A549 (cell line): ENCODE measurements around the gene KCNN2. TPM values are rescaled to one million over a fixed set of nuclear protein-coding genes. Genes with fewer than 3 reads are reported as not detected.

Source experiments
- ATAC-seq, 2 experiments: fragments of 200-7000 bp in 1 of 2; fragments of >200 bp in 1 of 2; cut with Nextera tagmentation in 1 of 2; cut with Tn5 transposase in 1 of 2; 3 replicates each; pipeline versions ENCODE4 v1.8.0 to v1.9.1; 2018 to 2020; ENCODE audit warnings: mild to moderate bottlenecking in 1 of 2, moderate library complexity in 1 of 2
- CTCF ChIA-PET: fragments of 300-600 bp; sonication (Branson Sonifier 250); formaldehyde crosslinking; extraction: SDS; loops from one replicate; lab custom pipeline; 2021; ENCODE audit warnings: antibody characterized with exemption, inconsistent platforms; lab: Yijun Ruan, JAX
- POLR2A ChIA-PET: fragments of 350-600 bp; formaldehyde crosslinking; extraction: SDS; loops from one replicate; lab custom pipeline; 2021; ENCODE audit warnings: antibody characterized with exemption, inconsistent platforms; lab: Yijun Ruan, JAX
- DNase-seq, 2 experiments: peaks; one replicate each; pipeline versions ENCODE4 v3.0.0 to v3.0.0-alpha.2; 2011 to 2016; ENCODE audit warnings: low read depth in 1 of 2, low spot score in 1 of 2
- FAIRE-seq: peaks from 2 replicates; lab custom pipeline; 2011; peaks lifted over from hg19 to GRCh38; lab: Jason Lieb, UNC
- H3K27ac ChIP-seq, 2 experiments: fragments of >200 bp; sonication (Bioruptor Twin); formaldehyde crosslinking; 3 replicates each; pipeline ENCODE4 v1.5.1; 2016 to 2017
- H3K4me1 ChIP-seq: fragments of >200 bp; sonication (Bioruptor Twin); formaldehyde crosslinking; 3 replicates; pipeline ENCODE4 v1.6.1; 2016
- H3K4me2 ChIP-seq: fragments of >200 bp; sonication (Bioruptor Twin); formaldehyde crosslinking; 3 replicates; pipeline ENCODE4 v1.6.1; 2016
- H3K4me3 ChIP-seq: fragments of >200 bp; sonication (Bioruptor Twin); formaldehyde crosslinking; 3 replicates; pipeline ENCODE4 v1.5.1; 2016
- H3K9me3 ChIP-seq: fragments of >200 bp; sonication (Bioruptor Twin); formaldehyde crosslinking; 3 replicates; pipeline ENCODE4 v1.6.1; 2016
- BCL3 ChIP-seq: fragments of >200 bp; sonication (Bioruptor Twin); formaldehyde crosslinking; IDR thresholded peaks from 3 replicates; pipeline ENCODE4 v1.6.1; 2016
- CBX8 ChIP-seq: fragments of 200-600 bp; sonication (generic); IDR thresholded peaks from 2 replicates; pipeline ENCODE4 v1.6.1; 2016
- CEBPB ChIP-seq, 2 experiments: fragments of >200 bp in 1 of 2; sonication (Bioruptor Twin) in 1 of 2; formaldehyde crosslinking in 1 of 2; IDR thresholded peaks; 2 replicates each; pipeline ENCODE4 v1.6.1; 2012 to 2016
- CHD4 ChIP-seq: fragments of 200-600 bp; sonication (generic); IDR thresholded peaks from 2 replicates; pipeline ENCODE4 v1.6.1; 2016; ENCODE audit warnings: antibody characterized with exemption, mild to moderate bottlenecking, borderline replicate concordance
- EHF ChIP-seq: fragments of 250-450 bp; sonication (Bioruptor Pico); IDR thresholded peaks from 2 replicates; pipeline ENCODE4 v1.5.0; 2020; ENCODE audit warnings: mild to moderate bottlenecking
- EP300 ChIP-seq, 2 experiments: fragments of >200 bp; sonication (Bioruptor Twin); formaldehyde crosslinking; IDR thresholded peaks; 2 replicates in 1 of 2; 3 replicates in 1 of 2; pipeline ENCODE4 v1.6.1; 2016 to 2017
- ESRRA ChIP-seq: fragments of 150-350 bp; IDR thresholded peaks from 2 replicates; pipeline ENCODE4 v1.6.1; 2014; ENCODE audit warnings: mild to moderate bottlenecking, low read length, borderline replicate concordance
- FOSL2 ChIP-seq, 2 experiments: fragments of 450-650 bp in 1 of 2; fragments of >200 bp in 1 of 2; sonication (Bioruptor Twin) in 1 of 2; formaldehyde crosslinking; IDR thresholded peaks; 2 replicates each; pipeline versions ENCODE4 v1.5.0 to v1.6.1; 2016 to 2020; ENCODE audit warnings: mild to moderate bottlenecking in 1 of 2, moderate library complexity in 1 of 2
- FOXS1 ChIP-seq: fragments of 250-450 bp; sonication (Bioruptor Pico); IDR thresholded peaks from 2 replicates; pipeline ENCODE4 v1.5.0; 2020; ENCODE audit warnings: mild to moderate bottlenecking, moderate library complexity
- HEYL ChIP-seq: fragments of 250-450 bp; sonication (Bioruptor Pico); IDR thresholded peaks from 2 replicates; pipeline ENCODE4 v1.8.0; 2021; ENCODE audit warnings: mild to moderate bottlenecking, moderate library complexity
- HOXA7 ChIP-seq: fragments of 250-450 bp; sonication (Bioruptor Pico); IDR thresholded peaks from 2 replicates; pipeline ENCODE4 v1.5.0; 2020; ENCODE audit warnings: mild to moderate bottlenecking, moderate library complexity
- HOXB5 ChIP-seq: fragments of 250-450 bp; sonication (Bioruptor Pico); IDR thresholded peaks from 2 replicates; pipeline ENCODE4 v1.5.0; 2020; ENCODE audit warnings: mild to moderate bottlenecking, moderate library complexity
- JUN ChIP-seq, 2 experiments: fragments of >200 bp; sonication (Bioruptor Twin); formaldehyde crosslinking; IDR thresholded peaks; 2 replicates in 1 of 2; 3 replicates in 1 of 2; pipeline ENCODE4 v1.6.1; 2016 to 2017
- MAFK ChIP-seq: fragments of 450-650 bp; IDR thresholded peaks from 2 replicates; pipeline ENCODE4 v1.6.1; 2014; ENCODE audit not compliant: partially characterized antibody
- MAZ ChIP-seq: fragments of 150-350 bp; IDR thresholded peaks from 2 replicates; pipeline ENCODE4 v1.6.1; 2014; ENCODE audit warnings: antibody characterized with exemption, low read depth, low read length, borderline replicate concordance
- NFE2L2 ChIP-seq: fragments of 150-350 bp; conservative IDR thresholded peaks from 2 replicates; pipeline ENCODE4 v1.6.1; 2014; ENCODE audit warnings: low read length
- NPAS2 ChIP-seq: fragments of 250-450 bp; sonication (Bioruptor Pico); IDR thresholded peaks from 2 replicates; pipeline ENCODE4 v1.8.0; 2022; ENCODE audit warnings: mild to moderate bottlenecking, moderate library complexity, borderline replicate concordance
- PBX3 ChIP-seq: IDR thresholded peaks from 2 replicates; pipeline ENCODE4 v1.6.1; 2012
- PHF8 ChIP-seq: fragments of 200-600 bp; sonication (generic); IDR thresholded peaks from 2 replicates; pipeline ENCODE4 v1.6.1; 2016; ENCODE audit warnings: low read depth, mild to moderate bottlenecking, antibody characterized with exemption, moderate library complexity, borderline replicate concordance
- POLR2A ChIP-seq: IDR thresholded peaks from 2 replicates; pipeline ENCODE4 v1.6.1; 2012; ENCODE audit warnings: mild to moderate bottlenecking, low read length
- POLR2AphosphoS2 ChIP-seq: conservative IDR thresholded peaks from 2 replicates; pipeline ENCODE4 v1.6.1; 2012; ENCODE audit warnings: low read length, improper control_type of control experiment, inconsistent platforms
- RAD21 ChIP-seq, 2 experiments: fragments of >200 bp in 1 of 2; sonication (Bioruptor Twin) in 1 of 2; formaldehyde crosslinking in 1 of 2; IDR thresholded peaks in 1 of 2; conservative IDR thresholded peaks in 1 of 2; 2 replicates in 1 of 2; 3 replicates in 1 of 2; pipeline ENCODE4 v1.6.1; 2012 to 2018; ENCODE audit warnings: inconsistent platforms in 1 of 2
- RARB ChIP-seq: fragments of 250-450 bp; sonication (Bioruptor Pico); IDR thresholded peaks from 2 replicates; pipeline ENCODE4 v1.8.0; 2021; ENCODE audit warnings: mild to moderate bottlenecking, moderate library complexity
- RCOR1 ChIP-seq: fragments of 150-350 bp; IDR thresholded peaks from 2 replicates; pipeline ENCODE4 v1.6.1; 2014; ENCODE audit warnings: antibody characterized with exemption, low read length, low read depth
- SMC3 ChIP-seq: fragments of >200 bp; sonication (Bioruptor Twin); formaldehyde crosslinking; IDR thresholded peaks from 3 replicates; pipeline ENCODE4 v1.6.1; 2018; ENCODE audit warnings: inconsistent platforms
- TFCP2L1 ChIP-seq: fragments of 250-450 bp; sonication (Bioruptor Pico); IDR thresholded peaks from 2 replicates; pipeline ENCODE4 v1.5.0; 2021; ENCODE audit warnings: mild to moderate bottlenecking
- TP53 ChIP-seq: fragments of 250-450 bp; sonication (Bioruptor Pico); IDR thresholded peaks from 2 replicates; pipeline ENCODE4 v1.5.0; 2021; ENCODE audit warnings: mild to moderate bottlenecking, moderate library complexity
- WGBS: methylation state at CpG from one replicate; pipeline ENCODE4 v1.1.6; 2017; ENCODE audit errors: missing lambda C conversion rate; 5-methylcytosine and 5-hydroxymethylcytosine counted together
- polyA plus RNA-seq, 4 experiments: library from polyadenylated mRNA; depleted of rRNA in 3 of 4; stranded (reverse); fragments of >200 nt; fragmentation: RNase III in 1 of 4; extraction: RNeasy Plus Mini Kit Qiagen cat#74134 plus additional on column Dnase treatment in 1 of 4; gene quantifications; 2 replicates in 3 of 4; 3 replicates in 1 of 4; pipeline ENCODE4 v1.2.3, GENCODE V29; 2011 to 2017
- TF ChIP-seq, protein P1 (sequence below): fragments of 250-450 bp; sonication (Bioruptor Pico); IDR thresholded peaks from 2 replicates; pipeline ENCODE4 v1.5.0; 2020; ENCODE audit warnings: low read depth, mild to moderate bottlenecking, moderate library complexity
- TF ChIP-seq, protein P2 (sequence below): fragments of 450-650 bp; IDR thresholded peaks from 2 replicates; pipeline ENCODE4 v1.6.1; 2014; ENCODE audit warnings: antibody characterized with exemption
- TF ChIP-seq, protein P3 (sequence below): fragments of >200 bp; sonication (Bioruptor Twin); formaldehyde crosslinking; IDR thresholded peaks from 2 replicates; pipeline ENCODE4 v1.6.1; 2016

KCNN2 gene
- polyA plus RNA-seq, 2 of the 4 experiments (the other 2 are of a cell fraction): 0.04 to 0.06 TPM

DNA sequence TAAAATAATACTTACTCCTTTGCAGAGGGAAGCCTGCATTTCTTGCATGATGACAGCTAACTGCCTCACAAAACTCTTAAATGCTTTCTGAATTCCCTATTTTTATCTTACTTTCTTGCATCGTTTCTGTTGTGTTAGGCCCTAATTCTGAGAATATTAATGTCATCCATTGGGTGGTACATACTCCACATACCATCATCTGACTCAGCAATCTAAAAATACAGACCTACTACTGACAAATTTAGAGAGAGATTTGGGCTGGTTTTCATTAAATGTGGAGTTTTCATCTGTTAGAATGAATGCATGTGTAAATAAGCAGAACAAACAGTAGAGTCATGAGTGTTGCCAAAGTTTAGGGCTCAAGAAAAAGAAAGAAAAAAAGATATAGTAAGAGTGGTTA is 26.5 kb upstream of the KCNN2 start:
- no peak overlapping the region for H3K27ac ChIP-seq
- ATAC-seq (no peak), DNase-seq (no peak), FAIRE-seq (no peak)
- no peaks in the 10 kb centered on the region for H3K4me1 ChIP-seq
- H3K4me3 ChIP-seq: no peak overlapping the region
- ChIA-PET CTCF (no interaction called here), POLR2A (no interaction called here)
- H3K4me2 ChIP-seq: no peak overlapping the region
- no peaks in the 10 kb centered on the region for H3K9me3 ChIP-seq
- TF ChIP-seq CHD4: no peak
- no peak for TF ChIP-seq SMC3
- TF ChIP-seq, protein P1, sequence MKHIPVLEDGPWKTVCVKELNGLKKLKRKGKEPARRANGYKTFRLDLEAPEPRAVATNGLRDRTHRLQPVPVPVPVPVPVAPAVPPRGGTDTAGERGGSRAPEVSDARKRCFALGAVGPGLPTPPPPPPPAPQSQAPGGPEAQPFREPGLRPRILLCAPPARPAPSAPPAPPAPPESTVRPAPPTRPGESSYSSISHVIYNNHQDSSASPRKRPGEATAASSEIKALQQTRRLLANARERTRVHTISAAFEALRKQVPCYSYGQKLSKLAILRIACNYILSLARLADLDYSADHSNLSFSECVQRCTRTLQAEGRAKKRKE: no peak
- TF ChIP-seq TFCP2L1: no peak
- TF ChIP-seq NFE2L2: no peak
- no peak for TF ChIP-seq POLR2AphosphoS2
- no peak for TF ChIP-seq FOSL2 (IDR thresholded peaks at IDR 0.05)
- TF ChIP-seq FOSL2 (CRISPR knock-in tag; IDR thresholded peaks at IDR 0.05): no peak
- no peak for TF ChIP-seq RAD21 (conservative IDR thresholded peaks at IDR 0.05 in 1 of 2, IDR thresholded peaks at IDR 0.05 in 1 of 2)
- no peak for TF ChIP-seq ESRRA
- no peak for TF ChIP-seq BCL3
- no peak for TF ChIP-seq FOXS1 (CRISPR knock-in tag)
- no peak for TF ChIP-seq HOXB5 (CRISPR knock-in tag)
- TF ChIP-seq EHF (CRISPR knock-in tag): no peak
- TF ChIP-seq MAFK: no peak
- no peak for TF ChIP-seq JUN (IDR thresholded peaks at IDR 0.05)
- 0% methylated on average over 1 of the region's 1 CpG for WGBS

GRCh38 chr5:114339108-114339507 is 22.8 kb upstream of the KCNN2 start:
- FAIRE-seq (no peak), ATAC-seq (no peak), DNase-seq (no peak)
- WGBS: 0% methylated on average over 3 of the region's 3 CpGs
- Histone ChIP-seq H3K4me2 (no peak overlapping the region), H3K27ac (no peak overlapping the region), H3K4me1 (no peaks in the 10 kb centered on the region), H3K4me3 (no peak overlapping the region), H3K9me3 (no peaks in the 10 kb centered on the region)
- TF ChIP-seq HEYL (CRISPR knock-in tag) (no peak), EP300 (IDR thresholded peaks at IDR 0.05) (no peak), RCOR1 (no peak), TP53 (CRISPR knock-in tag) (no peak), POLR2A (no peak), NPAS2 (CRISPR knock-in tag) (no peak), ESRRA (no peak), SMC3 (no peak)
- TF ChIP-seq, protein P2, sequence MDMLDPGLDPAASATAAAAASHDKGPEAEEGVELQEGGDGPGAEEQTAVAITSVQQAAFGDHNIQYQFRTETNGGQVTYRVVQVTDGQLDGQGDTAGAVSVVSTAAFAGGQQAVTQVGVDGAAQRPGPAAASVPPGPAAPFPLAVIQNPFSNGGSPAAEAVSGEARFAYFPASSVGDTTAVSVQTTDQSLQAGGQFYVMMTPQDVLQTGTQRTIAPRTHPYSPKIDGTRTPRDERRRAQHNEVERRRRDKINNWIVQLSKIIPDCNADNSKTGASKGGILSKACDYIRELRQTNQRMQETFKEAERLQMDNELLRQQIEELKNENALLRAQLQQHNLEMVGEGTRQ: no peak
- CTCF ChIA-PET: no interaction called here
- POLR2A ChIA-PET: no interaction called here

GRCh38 chr5:114346181-114346580 is 15.7 kb upstream of the KCNN2 start:
- DNase-seq: no peak
- 45% methylated on average over 4 of the region's 4 CpGs for WGBS
- no peaks in the 10 kb centered on the region for H3K9me3 ChIP-seq
- no peak for FAIRE-seq
- H3K4me2 ChIP-seq: no peak overlapping the region
- CTCF ChIA-PET: no interaction called here
- no peak overlapping the region for H3K27ac ChIP-seq
- H3K4me3 ChIP-seq: no peak overlapping the region
- H3K4me1 ChIP-seq: no peaks in the 10 kb centered on the region
- TF ChIP-seq RARB (no peak), HOXB5 (CRISPR knock-in tag) (no peak), FOSL2 (IDR thresholded peaks at IDR 0.05) (no peak), FOSL2 (CRISPR knock-in tag; IDR thresholded peaks at IDR 0.05) (no peak), POLR2AphosphoS2 (no peak), PBX3 (no peak), PHF8 (no peak), HOXA7 (CRISPR knock-in tag) (no peak), CBX8 (no peak), JUN (IDR thresholded peaks at IDR 0.05) (no peak), TFCP2L1 (no peak), MAZ (no peak), CEBPB (IDR thresholded peaks at IDR 0.05) (no peak)
- TF ChIP-seq, protein P3, sequence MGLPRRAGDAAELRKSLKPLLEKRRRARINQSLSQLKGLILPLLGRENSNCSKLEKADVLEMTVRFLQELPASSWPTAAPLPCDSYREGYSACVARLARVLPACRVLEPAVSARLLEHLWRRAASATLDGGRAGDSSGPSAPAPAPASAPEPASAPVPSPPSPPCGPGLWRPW: no peak
- POLR2A ChIA-PET: no interaction called here
- no peak for ATAC-seq
